Peyer's patch (tissue), 4 donors: ENCODE results near the gene PLEKHH1. TPM values are rescaled to one million over a fixed set of nuclear protein-coding genes. Genes with fewer than 3 reads are reported as not detected.

Experiments
- DNase-seq, 3 donors: peaks; one replicate each; pipeline ENCODE4 v3.0.0-alpha.2; 2017 to 2019
- H3K27ac ChIP-seq, 4 donors: fragments of 200-600 bp; sonication (generic); one replicate each; pipeline ENCODE4 v1.5.1; 2016 to 2019
- H3K27me3 ChIP-seq, 2 donors: fragments of 200-600 bp; sonication (generic); one replicate each; pipeline ENCODE4 v1.5.1; 2019
- H3K36me3 ChIP-seq, 3 donors: fragments of 200-600 bp; sonication (generic); one replicate each; pipeline ENCODE4 v1.5.1; 2016 to 2019
- H3K4me1 ChIP-seq, 4 donors: fragments of 200-600 bp; sonication (generic); one replicate each; pipeline ENCODE4 v1.5.1; 2016 to 2019
- H3K4me3 ChIP-seq, 4 donors: fragments of 200-600 bp; sonication (generic); 1 replicate in 3 of 4; 2 replicates in 1 of 4; pipeline ENCODE4 v1.5.1; 2016 to 2019; ENCODE audit warnings: mild to moderate bottlenecking in 1 of 4
- H3K9me3 ChIP-seq, 4 donors: fragments of 200-600 bp; sonication (generic); one replicate each; pipeline ENCODE4 v1.5.1; 2016 to 2019; ENCODE audit warnings: mild to moderate bottlenecking in 1 of 4
- POLR2A ChIP-seq, 2 donors: fragments of 450-650 bp; IDR thresholded peaks; one replicate each; pipeline ENCODE4 v1.5.1; 2017; ENCODE audit warnings: antibody characterized with exemption in 2 of 2, mild to moderate bottlenecking in 2 of 2, moderate library complexity in 2 of 2
- total RNA-seq, 4 donors: library from RNA; depleted of rRNA; stranded (reverse); fragments of >200 nt; gene quantifications; one replicate each; pipeline ENCODE4 v1.1.0, GENCODE V29; 2016
- TF ChIP-seq, protein P1 (sequence below), 6 experiments: fragments of 450-650 bp in 4 of 6; fragments of 200-600 bp in 2 of 6; sonication (generic) in 1 of 6; IDR thresholded peaks; one replicate each; pipeline ENCODE4 v1.5.1; 2017 to 2019; ENCODE audit warnings: antibody characterized with exemption in 6 of 6, mild to moderate bottlenecking in 3 of 6, moderate library complexity in 1 of 6

PLEKHH1 gene
- total RNA-seq, 4 donors from 2014 or later = 68.5 to 142 (median 92.0) TPM

DNA sequence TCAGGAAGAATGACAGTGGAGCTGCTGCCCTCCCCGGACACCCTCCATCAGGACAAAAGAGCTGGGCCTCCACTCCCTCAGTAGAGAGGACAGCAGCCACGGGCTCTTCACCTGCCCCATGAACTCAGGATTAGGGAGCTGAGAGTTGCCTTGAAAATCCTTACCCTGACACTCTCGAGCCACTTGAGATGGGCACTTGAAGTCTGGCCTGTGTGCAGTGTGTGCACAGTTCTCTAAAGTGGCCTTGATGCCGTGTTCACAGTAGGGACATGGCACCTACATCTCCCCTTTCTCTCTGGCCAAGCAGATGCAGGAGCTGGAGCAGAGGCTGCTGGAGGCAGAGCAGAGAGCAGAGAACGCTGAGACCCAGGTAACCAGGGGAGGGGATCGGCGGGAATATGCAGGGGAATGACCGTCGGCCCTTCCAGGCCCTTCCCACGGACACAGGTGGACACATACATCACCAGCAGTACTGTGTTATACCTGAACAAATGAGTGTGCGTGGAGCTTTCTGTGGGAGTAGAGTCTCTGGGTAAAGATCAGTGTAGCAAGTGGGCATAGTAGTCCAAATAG is 22.5 kb downstream of the PLEKHH1 start:
- Histone ChIP-seq H3K36me3 (peaks cover 0 to 5% (median 0%) of the 10 kb centered on the region in 3 donors), H3K4me3 (no peak overlapping the region), H3K27ac (no peak overlapping the region), H3K27me3 (no peaks in the 10 kb centered on the region), H3K4me1 (no peaks in the 10 kb centered on the region), H3K9me3 (no peaks in the 10 kb centered on the region)
- peak in 1 of 3 donors; percentile 15 for DNase-seq
- TF ChIP-seq, protein P1, sequence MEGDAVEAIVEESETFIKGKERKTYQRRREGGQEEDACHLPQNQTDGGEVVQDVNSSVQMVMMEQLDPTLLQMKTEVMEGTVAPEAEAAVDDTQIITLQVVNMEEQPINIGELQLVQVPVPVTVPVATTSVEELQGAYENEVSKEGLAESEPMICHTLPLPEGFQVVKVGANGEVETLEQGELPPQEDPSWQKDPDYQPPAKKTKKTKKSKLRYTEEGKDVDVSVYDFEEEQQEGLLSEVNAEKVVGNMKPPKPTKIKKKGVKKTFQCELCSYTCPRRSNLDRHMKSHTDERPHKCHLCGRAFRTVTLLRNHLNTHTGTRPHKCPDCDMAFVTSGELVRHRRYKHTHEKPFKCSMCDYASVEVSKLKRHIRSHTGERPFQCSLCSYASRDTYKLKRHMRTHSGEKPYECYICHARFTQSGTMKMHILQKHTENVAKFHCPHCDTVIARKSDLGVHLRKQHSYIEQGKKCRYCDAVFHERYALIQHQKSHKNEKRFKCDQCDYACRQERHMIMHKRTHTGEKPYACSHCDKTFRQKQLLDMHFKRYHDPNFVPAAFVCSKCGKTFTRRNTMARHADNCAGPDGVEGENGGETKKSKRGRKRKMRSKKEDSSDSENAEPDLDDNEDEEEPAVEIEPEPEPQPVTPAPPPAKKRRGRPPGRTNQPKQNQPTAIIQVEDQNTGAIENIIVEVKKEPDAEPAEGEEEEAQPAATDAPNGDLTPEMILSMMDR (IDR thresholded peaks at IDR 0.05) = no peak
- TF ChIP-seq POLR2A (IDR thresholded peaks at IDR 0.05) = no peak

DNA sequence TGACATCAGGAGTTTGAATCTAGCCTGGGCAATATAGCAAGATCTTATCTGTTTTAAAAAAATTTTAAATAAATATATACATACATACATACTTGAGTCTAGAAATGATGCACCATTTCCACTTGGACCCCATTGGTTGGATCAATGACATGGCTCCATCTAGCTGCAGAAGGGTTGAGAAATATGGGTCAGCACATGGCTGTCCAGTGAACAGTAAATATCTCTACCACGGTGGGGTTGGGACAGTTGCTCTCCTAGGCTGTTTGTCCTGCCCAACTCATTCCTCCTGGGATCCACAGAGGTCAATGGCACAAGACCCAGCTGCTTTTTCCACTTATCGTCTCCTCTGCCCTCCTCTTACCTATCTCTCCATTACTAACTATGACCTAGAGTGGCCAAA is 23.6 kb downstream of the PLEKHH1 start:
- no peak overlapping the region for H3K27ac ChIP-seq
- H3K36me3 ChIP-seq = peaks cover 0 to 5% (median 0%) of the 10 kb centered on the region in 3 donors
- H3K27me3 ChIP-seq = no peaks in the 10 kb centered on the region

DNA sequence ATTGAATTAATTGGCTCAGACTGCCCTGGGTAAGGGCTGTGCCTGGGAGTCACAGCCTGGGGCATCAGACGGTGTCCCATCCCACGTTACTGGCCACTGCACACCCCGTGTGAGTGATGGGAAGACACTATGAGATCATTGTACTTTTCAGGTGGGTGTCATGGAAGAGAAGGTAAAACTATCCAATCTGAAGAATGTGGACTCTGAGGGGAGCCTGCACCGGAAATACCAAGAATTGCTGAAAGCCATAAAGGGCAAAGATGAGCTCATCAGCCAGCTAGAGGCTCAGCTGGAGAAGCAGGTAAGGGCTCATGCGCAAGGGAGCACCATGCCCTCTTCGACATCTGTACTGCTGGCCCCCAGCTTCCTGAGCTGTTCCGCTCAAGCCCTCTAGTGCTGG is 24.0 kb downstream of the PLEKHH1 start:
- DNase-seq = no peak
- Histone ChIP-seq H3K36me3 (peaks cover 0 to 6% (median 0%) of the 10 kb centered on the region in 3 donors), H3K9me3 (no peaks in the 10 kb centered on the region), H3K27ac (no peak overlapping the region), H3K4me3 (no peak overlapping the region), H3K27me3 (no peaks in the 10 kb centered on the region), H3K4me1 (no peaks in the 10 kb centered on the region)
- TF ChIP-seq POLR2A (IDR thresholded peaks at IDR 0.05) = no peak
- TF ChIP-seq, protein P1 (IDR thresholded peaks at IDR 0.05) = no peak

More for the DNA sequence above, 23.6 kb downstream of the PLEKHH1 start:
- no peak for DNase-seq
- no peaks in the 10 kb centered on the region for H3K9me3 ChIP-seq
- H3K4me3 ChIP-seq = no peak overlapping the region
- TF ChIP-seq, protein P1 (IDR thresholded peaks at IDR 0.05) = no peak
- no peak for TF ChIP-seq POLR2A (IDR thresholded peaks at IDR 0.05)
- no peaks in the 10 kb centered on the region for H3K4me1 ChIP-seq

DNA sequence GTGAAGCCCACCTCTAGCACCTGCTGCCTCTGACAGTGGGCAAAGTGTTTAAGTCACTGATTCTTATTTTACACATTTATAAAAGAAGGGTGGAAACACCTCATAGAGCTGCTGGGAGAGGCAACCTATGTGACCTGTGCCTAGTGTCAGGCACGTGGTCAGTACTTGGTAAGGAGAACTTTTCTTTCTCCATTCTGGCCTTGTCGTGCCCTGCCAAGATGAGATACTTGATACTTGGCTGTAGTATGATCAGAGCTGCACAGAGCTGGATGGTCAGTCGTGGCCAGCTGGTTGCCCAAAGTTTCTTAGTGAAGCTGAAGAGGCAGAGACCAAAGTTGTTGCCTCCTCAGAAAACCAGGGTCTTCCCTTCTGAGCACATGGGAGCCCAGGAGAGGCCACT is 24.6 kb downstream of the PLEKHH1 start:
- Histone ChIP-seq H3K27me3 (no peaks in the 10 kb centered on the region), H3K9me3 (no peaks in the 10 kb centered on the region), H3K36me3 (peaks cover 0 to 12% (median 0%) of the 10 kb centered on the region in 3 donors), H3K27ac (no peak overlapping the region), H3K4me3 (no peak overlapping the region), H3K4me1 (no peaks in the 10 kb centered on the region)
- DNase-seq = peak in 1 of 3 donors; percentile 21
- TF ChIP-seq POLR2A (IDR thresholded peaks at IDR 0.05) = no peak
- TF ChIP-seq, protein P1 (IDR thresholded peaks at IDR 0.05) = no peak

DNA sequence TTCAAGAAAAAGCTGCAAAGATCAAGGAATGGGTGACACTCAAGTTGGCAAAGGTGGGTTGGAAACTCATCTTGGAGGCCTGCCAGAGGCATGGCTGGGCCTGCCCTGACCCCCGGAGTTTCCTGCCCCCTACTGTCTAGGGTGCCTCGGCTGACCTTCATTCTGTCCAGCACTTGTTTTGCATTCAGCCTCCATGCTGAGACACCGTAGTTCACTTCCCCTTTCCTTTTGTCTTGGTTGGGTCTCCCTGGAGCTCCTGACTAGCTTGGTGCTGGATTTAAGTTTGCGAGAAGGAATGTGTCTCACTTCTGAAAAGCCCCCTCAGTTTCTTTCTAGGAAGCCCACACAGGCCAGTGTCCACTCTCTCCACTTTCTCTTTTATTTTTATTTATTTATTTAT is 26.5 kb downstream of the PLEKHH1 start:
- H3K4me1 ChIP-seq = no peaks in the 10 kb centered on the region
- H3K36me3 ChIP-seq = peaks cover 0 to 18% (median 0%) of the 10 kb centered on the region in 3 donors
- H3K4me3 ChIP-seq = no peak overlapping the region
- peak in 1 of 3 donors; percentile 28 for DNase-seq
- no peak overlapping the region for H3K27ac ChIP-seq
- H3K9me3 ChIP-seq = no peaks in the 10 kb centered on the region
- no peak for TF ChIP-seq POLR2A (IDR thresholded peaks at IDR 0.05)
- TF ChIP-seq, protein P1 (IDR thresholded peaks at IDR 0.05) = no peak
- no peaks in the 10 kb centered on the region for H3K27me3 ChIP-seq
